ENCODE results near the gene AEBP1. TPM values are rescaled to one million over a fixed set of nuclear protein-coding genes. Genes with fewer than 3 reads are reported as not detected.

Gene AEBP1
- total and polyA plus RNA-seq, 8 donors: 5.1 to 49.3 (median 17.5) TPM

DNA sequence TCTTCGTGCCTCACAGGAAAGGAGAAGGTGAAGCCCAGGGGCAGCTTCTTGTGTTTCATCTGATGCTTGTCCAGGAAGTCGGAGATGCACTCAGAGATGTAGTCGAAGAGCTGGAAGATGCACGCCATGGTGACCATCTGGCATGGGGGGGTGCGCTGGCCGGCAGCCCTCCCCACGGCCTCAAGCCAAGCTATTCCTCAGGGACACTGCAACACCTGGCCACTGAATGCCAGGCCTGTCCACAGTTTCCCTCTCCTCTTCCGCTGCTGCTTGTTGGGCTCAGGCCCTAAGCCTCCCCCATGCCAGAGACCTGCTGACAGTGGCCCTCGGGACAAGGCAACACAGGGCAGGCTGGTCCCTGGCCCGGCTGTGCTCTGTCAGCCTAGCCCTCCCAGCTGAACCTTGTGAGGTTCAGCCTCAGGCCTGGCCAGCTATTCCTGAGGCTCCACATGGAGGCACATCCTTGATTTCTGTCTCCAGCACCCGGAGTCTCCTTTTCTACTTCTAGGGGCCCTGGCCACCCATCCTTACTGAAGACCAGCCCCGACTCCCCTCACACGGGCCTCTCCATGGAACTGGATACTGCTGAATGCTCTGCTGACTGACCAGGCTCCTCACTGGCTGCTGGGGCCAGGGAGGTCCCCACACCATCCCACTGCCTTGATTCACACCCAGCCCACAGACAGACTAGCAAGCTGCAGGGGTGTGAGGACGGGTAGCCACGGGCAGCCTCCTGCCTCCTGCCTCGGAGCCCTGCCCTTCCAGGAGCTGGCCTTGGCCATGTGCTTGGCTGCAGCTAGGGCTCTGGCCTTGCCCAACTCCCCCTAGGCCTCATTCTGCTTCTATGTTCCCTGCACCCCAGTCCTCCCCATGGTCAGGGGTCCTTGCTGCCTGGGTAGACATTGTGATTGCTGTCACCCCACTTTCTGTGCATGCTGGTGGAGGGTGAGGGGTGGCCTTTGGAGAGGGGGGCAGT lies 47.1 kb downstream of the AEBP1 start:
- Histone ChIP-seq H3K4me3 (no peak overlapping the region), H3K27ac (no peak overlapping the region), H3K36me3 (no peaks in the 10 kb centered on the region), H3K9me3 (no peaks in the 10 kb centered on the region), H3K4me1 (no peaks in the 10 kb centered on the region), H3K27me3 (no peaks in the 10 kb centered on the region)
- WGBS, 2 donors: 77 to 84% methylated on average over 15 to 16 of the region's 16 CpGs
- intact Hi-C loops (cut with DNase I): no loop called here
- FAIRE-seq (no peak), ATAC-seq (no peak), DNase-seq (peak in 2 of 6 donors; percentile 6 to 55)
- TF ChIP-seq, protein P1, sequence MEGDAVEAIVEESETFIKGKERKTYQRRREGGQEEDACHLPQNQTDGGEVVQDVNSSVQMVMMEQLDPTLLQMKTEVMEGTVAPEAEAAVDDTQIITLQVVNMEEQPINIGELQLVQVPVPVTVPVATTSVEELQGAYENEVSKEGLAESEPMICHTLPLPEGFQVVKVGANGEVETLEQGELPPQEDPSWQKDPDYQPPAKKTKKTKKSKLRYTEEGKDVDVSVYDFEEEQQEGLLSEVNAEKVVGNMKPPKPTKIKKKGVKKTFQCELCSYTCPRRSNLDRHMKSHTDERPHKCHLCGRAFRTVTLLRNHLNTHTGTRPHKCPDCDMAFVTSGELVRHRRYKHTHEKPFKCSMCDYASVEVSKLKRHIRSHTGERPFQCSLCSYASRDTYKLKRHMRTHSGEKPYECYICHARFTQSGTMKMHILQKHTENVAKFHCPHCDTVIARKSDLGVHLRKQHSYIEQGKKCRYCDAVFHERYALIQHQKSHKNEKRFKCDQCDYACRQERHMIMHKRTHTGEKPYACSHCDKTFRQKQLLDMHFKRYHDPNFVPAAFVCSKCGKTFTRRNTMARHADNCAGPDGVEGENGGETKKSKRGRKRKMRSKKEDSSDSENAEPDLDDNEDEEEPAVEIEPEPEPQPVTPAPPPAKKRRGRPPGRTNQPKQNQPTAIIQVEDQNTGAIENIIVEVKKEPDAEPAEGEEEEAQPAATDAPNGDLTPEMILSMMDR (IDR thresholded peaks at IDR 0.05): no peak

DNA sequence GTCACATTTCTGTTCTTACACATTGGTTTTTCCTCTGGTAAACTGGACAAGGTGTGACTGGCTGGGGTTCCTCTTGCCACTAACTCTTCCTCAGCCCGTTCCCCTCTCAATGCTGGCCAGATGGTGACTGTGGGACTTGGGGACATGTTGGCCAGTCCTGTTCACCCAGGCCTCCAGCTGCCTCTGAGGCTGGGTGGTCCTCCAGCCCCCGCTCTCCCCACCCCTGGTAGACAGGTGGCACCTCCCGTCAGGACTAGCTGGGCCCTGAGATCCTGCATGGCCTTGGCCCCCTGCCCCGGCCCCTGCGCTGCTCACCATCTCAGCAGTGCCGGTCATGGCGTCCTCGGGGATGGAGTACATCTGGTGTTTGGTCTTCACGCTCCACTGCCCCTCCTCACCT lies 47.8 kb downstream of the AEBP1 start:
- Histone ChIP-seq H3K4me3 (no peak overlapping the region), H3K27ac (no peak overlapping the region), H3K9me3 (no peaks in the 10 kb centered on the region), H3K27me3 (no peaks in the 10 kb centered on the region), H3K4me1 (no peaks in the 10 kb centered on the region), H3K36me3 (no peaks in the 10 kb centered on the region)
- TF ChIP-seq, protein P1 (IDR thresholded peaks at IDR 0.05): no peak
- WGBS, 2 donors: 84 to 90% methylated on average over 9 of the region's 9 CpGs
- peak in 1 of 6 donors; percentile 55 for DNase-seq
- FAIRE-seq: no peak
- intact Hi-C loops (cut with DNase I): no loop called here
- ATAC-seq: no peak

DNA sequence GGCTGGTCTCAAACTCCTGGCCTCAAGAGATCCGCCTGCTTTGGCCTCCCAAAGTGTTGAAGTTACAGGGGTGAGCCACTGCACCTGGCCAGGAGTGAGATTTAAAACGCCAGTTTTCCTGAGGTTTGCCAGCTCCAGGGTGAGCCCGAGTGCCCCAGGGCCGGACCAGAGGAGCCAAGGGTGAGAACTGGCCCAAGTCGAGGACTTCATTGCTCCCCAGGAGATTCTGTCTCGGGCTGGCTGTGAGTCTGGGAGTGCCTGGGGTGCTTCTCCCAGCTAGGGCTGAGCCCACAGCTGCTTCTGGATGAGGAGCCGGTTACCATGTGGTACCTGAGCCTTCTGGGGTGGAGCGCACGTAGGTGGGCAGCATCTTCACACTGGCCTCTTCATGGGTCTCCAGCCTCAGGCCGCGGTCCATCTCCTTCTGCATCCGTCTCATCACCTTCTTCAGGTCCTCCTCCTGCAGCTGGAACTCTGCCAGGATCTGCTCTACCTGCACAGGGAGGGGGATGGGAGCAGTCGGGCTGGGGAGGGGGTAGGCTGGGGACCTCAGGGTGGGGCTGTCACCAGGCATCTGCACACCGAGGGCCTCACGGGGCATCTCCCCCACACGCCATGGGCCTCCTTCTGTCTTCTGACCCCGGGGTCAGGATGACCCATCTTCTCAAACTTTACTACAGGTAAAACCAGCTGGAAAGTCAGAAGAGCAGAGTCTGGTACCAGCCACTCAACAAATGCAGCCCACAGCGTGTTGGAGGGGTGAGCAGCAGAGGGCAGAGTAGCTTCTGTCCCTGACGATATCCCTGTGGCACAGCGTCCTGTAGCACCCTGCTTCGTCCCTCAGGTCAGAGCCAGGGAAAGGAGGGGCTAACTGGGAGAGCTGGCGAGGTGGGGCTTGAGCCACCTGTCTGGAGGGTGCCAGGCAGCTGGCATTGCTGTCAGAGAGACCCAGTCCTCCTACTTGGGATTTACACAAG lies 49.1 kb downstream of the AEBP1 start:
- TF ChIP-seq, protein P1 (IDR thresholded peaks at IDR 0.05): no peak
- ATAC-seq (peak in 2 of 4 donors; percentile 26 to 43), FAIRE-seq (no peak), DNase-seq (peak in 2 of 6 donors; percentile 11 to 67)
- Histone ChIP-seq H3K4me3 (no peak overlapping the region), H3K9me3 (no peaks in the 10 kb centered on the region), H3K27me3 (no peaks in the 10 kb centered on the region), H3K4me1 (no peaks in the 10 kb centered on the region), H3K36me3 (no peaks in the 10 kb centered on the region), H3K27ac (no peak overlapping the region)
- intact Hi-C loops (cut with DNase I): no loop called here
- WGBS, 2 donors: 74 to 75% methylated on average over 22 of the region's 22 CpGs

DNA sequence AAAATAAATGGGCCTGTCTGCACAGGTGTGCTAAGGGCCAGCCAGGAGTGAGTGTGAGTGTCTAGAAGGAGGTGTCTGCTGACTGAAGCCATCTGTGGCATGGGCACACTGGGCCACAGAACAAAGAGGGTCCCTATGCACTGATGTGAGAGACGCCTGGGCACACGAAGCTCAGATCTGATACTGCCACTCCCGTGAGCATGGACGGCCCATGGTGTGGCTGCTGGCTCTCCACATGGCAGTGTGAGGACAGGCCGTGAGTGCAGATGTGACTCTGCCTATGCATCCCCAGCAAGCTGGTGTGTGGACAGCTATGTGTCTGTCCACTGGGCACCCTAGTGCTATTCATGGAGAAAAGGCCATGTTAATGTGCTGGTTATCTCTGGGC lies 49.8 kb downstream of the AEBP1 start:
- intact Hi-C loops (cut with DNase I): no loop called here
- ATAC-seq (no peak), FAIRE-seq (no peak), DNase-seq (no peak)
- Histone ChIP-seq H3K27me3 (no peaks in the 10 kb centered on the region), H3K4me1 (no peaks in the 10 kb centered on the region), H3K4me3 (no peak overlapping the region), H3K27ac (no peak overlapping the region), H3K9me3 (no peaks in the 10 kb centered on the region), H3K36me3 (no peaks in the 10 kb centered on the region)
- TF ChIP-seq, protein P1 (IDR thresholded peaks at IDR 0.05): no peak
- 80 to 84% methylated on average over 5 of the region's 5 CpGs for WGBS, 2 donors

All from pancreas (tissue), 10 donors.